ENCODE results near the gene YAF2.

GRCh38 chr12:42235426-42235825, 2.6 kb downstream of the YAF2 start:
- TF ChIP-seq ZSCAN9 (CRISPR knock-in tag; IDR thresholded peaks at IDR 0.05; ENCODE audit: borderline replicate concordance) = no peak
- no peak for TF ChIP-seq ZNF746 (CRISPR knock-in tag; IDR thresholded peaks at IDR 0.05)
- TF ChIP-seq MXI1 (IDR thresholded peaks at IDR 0.05; ENCODE audit: borderline replicate concordance, low read depth, low read length) = no peak
- TF ChIP-seq RAD51 (IDR thresholded peaks at IDR 0.05; ENCODE audit: borderline replicate concordance) = no peak

Measured in HepG2 (cell line).